Mesothelial cell of epicardium (in vitro differentiated cells): ENCODE results near the gene MYO18A. TPM values are rescaled to one million over a fixed set of nuclear protein-coding genes. Genes with fewer than 3 reads are reported as not detected.

Source experiments
- DNase-seq, 2 experiments: peaks; one replicate each; pipeline ENCODE4 v3.0.0; 2021; ENCODE audit warnings: low spot score in 2 of 2; ENCODE audit not compliant: unreplicated experiment in 2 of 2
- H3K27ac Mint-ChIP-seq: 2 replicates; pipeline ENCODE4 v1.8.0; 2021; ENCODE audit warnings: mixed read lengths
- H3K27me3 Mint-ChIP-seq: 2 replicates; pipeline ENCODE4 v1.8.0; 2021; ENCODE audit warnings: low read depth, mixed read lengths
- H3K36me3 Mint-ChIP-seq: 2 replicates; pipeline ENCODE4 v1.8.0; 2021; ENCODE audit warnings: mixed read lengths
- H3K4me1 Mint-ChIP-seq: 2 replicates; pipeline ENCODE4 v1.8.0; 2021; ENCODE audit warnings: mixed read lengths
- H3K4me3 Mint-ChIP-seq: 2 replicates; pipeline ENCODE4 v1.8.0; 2021; ENCODE audit warnings: mild to moderate bottlenecking, moderate library complexity, mixed read lengths
- H3K9me3 Mint-ChIP-seq: 2 replicates; pipeline ENCODE4 v1.8.0; 2021; ENCODE audit warnings: mixed read lengths
- CTCF ChIP-seq: fragments of 200-600 bp; sonication (generic); IDR thresholded peaks from one replicate; pipeline ENCODE4 v1.5.0; 2021; ENCODE audit warnings: antibody characterized with exemption; ENCODE audit not compliant: unreplicated experiment
- total RNA-seq: library from RNA; stranded (reverse); gene quantifications from 3 replicates; pipeline ENCODE4 v1.2.1, GENCODE V29; 2021

MYO18A gene
- total RNA-seq, 1 donor from 2014 or later, result 58.4 TPM

- DNase-seq, result no peak
- no peak overlapping the region for H3K4me3 Mint-ChIP-seq
- no peaks in the 10 kb centered on the region for H3K9me3 Mint-ChIP-seq
- H3K4me1 Mint-ChIP-seq, result peaks cover 3% of the 10 kb centered on the region
- H3K27me3 Mint-ChIP-seq, result no peaks in the 10 kb centered on the region
- H3K36me3 Mint-ChIP-seq, result no peaks in the 10 kb centered on the region
- no peak overlapping the region for H3K27ac Mint-ChIP-seq
- TF ChIP-seq CTCF, result no peak
Observed at GRCh38 chr17:29216181-29216580, 36.0 kb upstream of the MYO18A start.

- Mint-ChIP-seq H3K27ac (no peak overlapping the region), H3K4me3 (no peak overlapping the region), H3K36me3 (no peaks in the 10 kb centered on the region), H3K9me3 (no peaks in the 10 kb centered on the region), H3K4me1 (peaks cover 3% of the 10 kb centered on the region), H3K27me3 (no peaks in the 10 kb centered on the region)
- no peak for DNase-seq
- TF ChIP-seq CTCF, result no peak
Observed at GRCh38 chr17:29215717-29216116, 35.5 kb upstream of the MYO18A start.

GRCh38 chr17:29215174-29215573, 35.0 kb upstream of the MYO18A start:
- DNase-seq, result no peak
- no peaks in the 10 kb centered on the region for H3K36me3 Mint-ChIP-seq
- TF ChIP-seq CTCF, result no peak
- no peak overlapping the region for H3K27ac Mint-ChIP-seq
- no peaks in the 10 kb centered on the region for H3K9me3 Mint-ChIP-seq
- peaks cover 3% of the 10 kb centered on the region for H3K4me1 Mint-ChIP-seq
- no peak overlapping the region for H3K4me3 Mint-ChIP-seq
- H3K27me3 Mint-ChIP-seq, result no peaks in the 10 kb centered on the region

GRCh38 chr17:29214215-29215146, 34.3 kb upstream of the MYO18A start:
- no peak for DNase-seq
- H3K4me1 Mint-ChIP-seq, result peaks cover 3% of the 10 kb centered on the region
- H3K27ac Mint-ChIP-seq, result no peak overlapping the region
- no peak overlapping the region for H3K4me3 Mint-ChIP-seq
- H3K9me3 Mint-ChIP-seq, result no peaks in the 10 kb centered on the region
- H3K27me3 Mint-ChIP-seq, result no peaks in the 10 kb centered on the region
- TF ChIP-seq CTCF, result no peak
- no peaks in the 10 kb centered on the region for H3K36me3 Mint-ChIP-seq

- H3K4me3 Mint-ChIP-seq, result no peak overlapping the region
- H3K4me1 Mint-ChIP-seq, result no peaks in the 10 kb centered on the region
- H3K27ac Mint-ChIP-seq, result no peak overlapping the region
Observed at GRCh38 chr17:29212681-29213121, 32.5 kb upstream of the MYO18A start.

More at GRCh38 chr17:29212681-29213121, 32.5 kb upstream of the MYO18A start:
- TF ChIP-seq CTCF, result no peak
- Mint-ChIP-seq H3K27me3 (no peaks in the 10 kb centered on the region), H3K9me3 (no peaks in the 10 kb centered on the region), H3K36me3 (no peaks in the 10 kb centered on the region)
- no peak for DNase-seq
